Left ventricle myocardium inferior (tissue), 1 donor: ENCODE measurements around the gene SLC24A3. TPM values are rescaled to one million over a fixed set of nuclear protein-coding genes. Genes with fewer than 3 reads are reported as not detected.

Source experiments
- DNase-seq: peaks from one replicate; pipeline ENCODE4 v3.0.0-alpha.2; 2020
- H3K27ac ChIP-seq: fragments of 200-600 bp; replicated peaks from 2 replicates; pipeline ENCODE4 v1.8.0; 2021
- H3K27me3 ChIP-seq: fragments of 200-600 bp; 2 replicates; pipeline ENCODE4 v1.8.0; 2021; ENCODE audit warnings: low read depth
- H3K36me3 ChIP-seq: fragments of 200-600 bp; 2 replicates; pipeline ENCODE4 v1.8.0; 2021
- H3K4me1 ChIP-seq: fragments of 200-600 bp; 2 replicates; pipeline ENCODE4 v1.8.0; 2021
- H3K4me3 ChIP-seq: fragments of 200-600 bp; 2 replicates; pipeline ENCODE4 v1.8.0; 2021; ENCODE audit warnings: mild to moderate bottlenecking, moderate library complexity
- H3K9me3 ChIP-seq: fragments of 200-600 bp; replicated peaks from 2 replicates; pipeline ENCODE4 v1.8.0; 2021
- intact Hi-C: fragments of 100-400 bp; cut with micrococcal nuclease; formaldehyde crosslinking; loops from one replicate; pipeline ENCODE4 v1.11.0; 2022
- total RNA-seq: library from RNA; stranded (reverse); fragmentation: NEBNext Ultra II Directional; extraction: Animal tissue kit (Norgen Biotek cat#: 25700); gene quantifications from one replicate; pipeline ENCODE4 v1.2.1, GENCODE V29; 2021
- TF ChIP-seq, protein P1 (sequence below): fragments of 200-600 bp; IDR thresholded peaks from 2 replicates; pipeline ENCODE4 v1.8.0; 2021; ENCODE audit warnings: antibody characterized with exemption, mild to moderate bottlenecking, borderline replicate concordance
- donor health status: DM: no; HTN: yes; CAD: no; lungs with severe emphysema.

Gene SLC24A3
- total RNA-seq, 1 donor from 2014 or later, result 1.3 TPM

DNA sequence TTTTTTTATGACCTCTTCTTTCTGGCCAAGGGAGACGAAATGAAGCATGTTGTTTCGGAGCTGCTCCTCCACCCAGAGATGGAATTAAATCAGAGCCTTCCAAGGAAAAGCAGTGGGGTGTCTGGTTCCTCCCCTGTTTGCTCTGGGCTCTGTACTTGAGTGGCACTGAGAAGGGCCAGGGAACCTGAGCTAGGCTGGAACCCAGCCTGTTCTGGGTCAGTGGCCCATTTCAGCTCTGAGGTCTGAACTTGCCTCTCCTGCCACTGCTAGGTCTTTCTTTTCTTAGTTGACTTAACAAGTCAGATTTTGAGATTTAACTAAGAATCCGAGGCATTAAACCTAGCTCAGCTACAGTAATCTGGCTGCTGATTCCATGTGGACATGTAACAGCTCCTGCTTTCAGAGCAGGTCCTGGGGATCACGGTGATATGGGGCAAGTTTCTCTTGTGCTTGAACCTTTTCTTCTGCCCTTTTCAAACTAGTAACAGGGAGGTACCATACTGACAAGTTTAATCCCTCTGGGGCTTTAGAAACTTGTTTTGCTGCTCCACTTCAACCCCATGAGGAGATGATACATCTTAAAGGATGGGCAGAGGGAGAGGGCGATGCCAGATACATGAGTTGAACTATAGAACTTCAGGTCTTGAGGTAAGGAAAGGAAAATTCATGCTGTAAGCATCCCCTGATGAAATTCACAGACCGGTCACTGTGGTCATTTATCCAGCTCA lies 101.1 kb downstream of the SLC24A3 start:
- Histone ChIP-seq H3K36me3 (no peaks in the 10 kb centered on the region), H3K4me3 (no peak overlapping the region), H3K27me3 (peaks cover 8% of the 10 kb centered on the region), H3K27ac (no peak overlapping the region), H3K9me3 (no peaks in the 10 kb centered on the region), H3K4me1 (peaks cover 5% of the 10 kb centered on the region)
- TF ChIP-seq, protein P1, sequence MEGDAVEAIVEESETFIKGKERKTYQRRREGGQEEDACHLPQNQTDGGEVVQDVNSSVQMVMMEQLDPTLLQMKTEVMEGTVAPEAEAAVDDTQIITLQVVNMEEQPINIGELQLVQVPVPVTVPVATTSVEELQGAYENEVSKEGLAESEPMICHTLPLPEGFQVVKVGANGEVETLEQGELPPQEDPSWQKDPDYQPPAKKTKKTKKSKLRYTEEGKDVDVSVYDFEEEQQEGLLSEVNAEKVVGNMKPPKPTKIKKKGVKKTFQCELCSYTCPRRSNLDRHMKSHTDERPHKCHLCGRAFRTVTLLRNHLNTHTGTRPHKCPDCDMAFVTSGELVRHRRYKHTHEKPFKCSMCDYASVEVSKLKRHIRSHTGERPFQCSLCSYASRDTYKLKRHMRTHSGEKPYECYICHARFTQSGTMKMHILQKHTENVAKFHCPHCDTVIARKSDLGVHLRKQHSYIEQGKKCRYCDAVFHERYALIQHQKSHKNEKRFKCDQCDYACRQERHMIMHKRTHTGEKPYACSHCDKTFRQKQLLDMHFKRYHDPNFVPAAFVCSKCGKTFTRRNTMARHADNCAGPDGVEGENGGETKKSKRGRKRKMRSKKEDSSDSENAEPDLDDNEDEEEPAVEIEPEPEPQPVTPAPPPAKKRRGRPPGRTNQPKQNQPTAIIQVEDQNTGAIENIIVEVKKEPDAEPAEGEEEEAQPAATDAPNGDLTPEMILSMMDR, result no peak
- intact Hi-C loops, result no loop called here
- DNase-seq, result no peak

DNA sequence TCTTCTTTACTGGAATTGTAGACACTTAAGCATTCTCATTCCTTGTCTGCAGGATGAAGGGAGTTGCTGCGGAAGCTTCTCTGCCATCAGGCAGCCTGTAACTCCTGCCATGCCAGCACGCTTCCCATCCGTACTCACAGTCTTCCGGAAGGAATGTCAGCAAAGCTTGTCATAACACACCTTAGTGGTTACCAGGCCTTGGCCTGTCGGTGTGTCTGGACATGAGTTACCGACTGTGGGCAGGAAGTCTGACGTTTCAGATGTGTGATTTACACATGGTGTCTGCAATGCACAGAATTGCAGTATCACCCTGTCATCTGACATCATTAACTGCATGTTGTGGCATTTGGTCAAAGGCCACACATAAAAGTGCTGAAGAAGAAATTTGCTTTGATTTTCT lies 102.2 kb downstream of the SLC24A3 start:
- Histone ChIP-seq H3K27me3 (peaks cover 17% of the 10 kb centered on the region), H3K4me1 (peaks cover 5% of the 10 kb centered on the region), H3K27ac (no peak overlapping the region), H3K36me3 (no peaks in the 10 kb centered on the region), H3K9me3 (no peaks in the 10 kb centered on the region), H3K4me3 (no peak overlapping the region)
- intact Hi-C loops, result no loop called here
- no peak for DNase-seq
- TF ChIP-seq, protein P1, result no peak

DNA sequence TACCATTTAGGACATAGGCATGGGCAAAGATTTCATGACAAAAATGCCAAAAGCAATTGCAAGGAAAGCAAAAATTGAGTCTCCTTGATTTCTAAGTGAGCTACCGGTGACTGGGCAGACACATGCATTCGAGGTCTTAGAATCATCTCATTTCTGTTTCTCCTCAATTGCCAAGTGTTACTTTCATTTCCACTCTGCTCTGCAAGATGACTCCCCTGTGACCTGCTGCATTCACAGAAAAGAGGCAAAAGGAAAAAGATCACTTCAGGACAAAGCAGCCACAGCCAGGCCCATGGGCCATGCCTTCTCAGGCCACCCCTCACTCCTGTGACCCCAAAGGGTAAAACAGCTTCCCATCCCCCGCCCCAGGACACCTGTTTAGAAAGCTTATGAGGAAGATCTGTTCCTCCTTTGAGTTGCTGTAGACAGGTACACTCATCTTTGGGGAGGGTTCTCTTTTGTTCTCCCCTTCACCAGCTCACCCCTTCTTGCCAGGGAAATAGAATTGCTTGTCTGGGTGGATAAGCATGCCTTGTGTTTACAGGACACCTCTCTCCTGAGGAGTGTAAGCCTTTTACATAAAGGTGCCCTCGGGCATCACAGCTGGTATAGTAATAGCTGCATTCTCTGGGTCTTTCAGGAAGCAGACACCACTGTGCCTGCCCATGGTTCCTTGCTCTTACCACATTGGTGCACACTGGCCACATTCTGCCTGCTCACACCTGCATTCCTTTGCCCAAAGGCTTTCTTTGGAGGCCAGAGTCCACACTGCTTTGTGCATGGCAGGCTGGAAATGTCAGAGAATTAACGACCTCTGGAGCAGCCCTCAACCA lies 105.0 kb downstream of the SLC24A3 start:
- DNase-seq, result no peak
- H3K36me3 ChIP-seq, result no peaks in the 10 kb centered on the region
- TF ChIP-seq, protein P1, result no peak
- no peak overlapping the region for H3K4me3 ChIP-seq
- H3K27ac ChIP-seq, result no peak overlapping the region
- H3K27me3 ChIP-seq, result peaks cover 17% of the 10 kb centered on the region
- intact Hi-C loops, result no loop called here
- no peaks in the 10 kb centered on the region for H3K9me3 ChIP-seq
- peaks cover 5% of the 10 kb centered on the region for H3K4me1 ChIP-seq

DNA sequence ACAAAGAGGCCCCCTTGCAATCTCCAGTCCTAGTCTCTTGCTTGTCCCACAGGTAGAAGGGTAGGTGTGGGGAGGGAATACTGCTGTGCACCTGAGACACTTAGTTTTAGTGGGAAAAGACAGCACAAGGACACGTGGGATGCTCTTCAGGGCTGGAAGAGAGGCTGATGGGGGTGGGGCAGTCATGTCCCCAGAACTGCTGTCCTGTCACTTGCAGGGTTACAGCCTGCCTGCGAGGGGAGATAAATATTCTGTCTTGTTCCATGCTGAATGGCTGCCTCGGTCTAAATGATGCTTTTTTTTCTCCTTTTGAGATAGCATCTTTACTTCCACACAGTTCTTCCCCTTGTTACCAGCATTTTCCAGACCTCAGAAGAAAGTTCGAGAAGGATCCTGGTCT lies 106.2 kb downstream of the SLC24A3 start:
- Histone ChIP-seq H3K9me3 (no peaks in the 10 kb centered on the region), H3K4me1 (peaks cover 5% of the 10 kb centered on the region), H3K27me3 (peaks cover 17% of the 10 kb centered on the region), H3K4me3 (no peak overlapping the region), H3K27ac (no peak overlapping the region), H3K36me3 (no peaks in the 10 kb centered on the region)
- no peak for DNase-seq
- intact Hi-C loops, result no loop called here
- TF ChIP-seq, protein P1, result no peak

DNA sequence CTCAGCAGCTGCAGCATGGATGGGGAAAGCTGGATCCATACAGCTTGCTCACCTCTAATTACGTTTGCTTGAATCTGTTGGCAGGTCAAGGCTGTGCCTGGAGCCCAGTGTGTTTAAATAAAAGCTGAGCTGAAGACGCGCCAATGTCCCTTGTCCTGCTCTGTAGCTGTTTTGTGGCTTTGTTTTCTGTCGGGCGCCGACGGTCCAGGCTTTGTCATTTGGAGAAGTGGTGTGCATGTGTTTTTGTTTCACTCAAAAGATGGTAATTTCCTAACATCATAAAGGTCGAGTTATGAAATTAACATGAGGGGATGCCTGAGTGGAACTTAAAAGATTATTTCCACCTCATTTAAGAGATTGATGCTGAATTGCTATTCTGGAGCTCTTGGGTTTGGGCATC lies 107.6 kb downstream of the SLC24A3 start:
- Histone ChIP-seq H3K4me3 (no peak overlapping the region), H3K4me1 (peaks cover 5% of the 10 kb centered on the region), H3K27me3 (peaks cover 17% of the 10 kb centered on the region), H3K27ac (no peak overlapping the region), H3K9me3 (no peaks in the 10 kb centered on the region), H3K36me3 (no peaks in the 10 kb centered on the region)
- DNase-seq, result no peak
- TF ChIP-seq, protein P1, result no peak
- intact Hi-C loops, result no loop called here
